ENCODE results near the gene TFCP2L1. TPM values are rescaled to one million over a fixed set of nuclear protein-coding genes. Genes with fewer than 3 reads are reported as not detected.
A peak's percentile ranks its signal among the peaks of the same experiment; 100 is the strongest.
"Not testable (repeated sequence)": the region's sequence is repeated elsewhere in the genome, so short reads cannot be mapped to it uniquely, and the experiment has no call there.

The TFCP2L1 gene, protein sequence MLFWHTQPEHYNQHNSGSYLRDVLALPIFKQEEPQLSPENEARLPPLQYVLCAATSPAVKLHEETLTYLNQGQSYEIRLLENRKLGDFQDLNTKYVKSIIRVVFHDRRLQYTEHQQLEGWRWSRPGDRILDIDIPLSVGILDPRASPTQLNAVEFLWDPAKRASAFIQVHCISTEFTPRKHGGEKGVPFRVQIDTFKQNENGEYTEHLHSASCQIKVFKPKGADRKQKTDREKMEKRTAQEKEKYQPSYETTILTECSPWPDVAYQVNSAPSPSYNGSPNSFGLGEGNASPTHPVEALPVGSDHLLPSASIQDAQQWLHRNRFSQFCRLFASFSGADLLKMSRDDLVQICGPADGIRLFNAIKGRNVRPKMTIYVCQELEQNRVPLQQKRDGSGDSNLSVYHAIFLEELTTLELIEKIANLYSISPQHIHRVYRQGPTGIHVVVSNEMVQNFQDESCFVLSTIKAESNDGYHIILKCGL
- 1 to 10 TPM; 2.4 to 8.9 (median 5.2) TPM for total RNA-seq
- polyA plus RNA-seq, result 1 to 10 TPM in 1 of 3 donors, under 1 TPM in 2; 0.15 to 1.8 (median 0.39) TPM
- long read RNA-seq, donor 1, result 0 reads
- long read RNA-seq, donor 2, result 0 reads

DNA sequence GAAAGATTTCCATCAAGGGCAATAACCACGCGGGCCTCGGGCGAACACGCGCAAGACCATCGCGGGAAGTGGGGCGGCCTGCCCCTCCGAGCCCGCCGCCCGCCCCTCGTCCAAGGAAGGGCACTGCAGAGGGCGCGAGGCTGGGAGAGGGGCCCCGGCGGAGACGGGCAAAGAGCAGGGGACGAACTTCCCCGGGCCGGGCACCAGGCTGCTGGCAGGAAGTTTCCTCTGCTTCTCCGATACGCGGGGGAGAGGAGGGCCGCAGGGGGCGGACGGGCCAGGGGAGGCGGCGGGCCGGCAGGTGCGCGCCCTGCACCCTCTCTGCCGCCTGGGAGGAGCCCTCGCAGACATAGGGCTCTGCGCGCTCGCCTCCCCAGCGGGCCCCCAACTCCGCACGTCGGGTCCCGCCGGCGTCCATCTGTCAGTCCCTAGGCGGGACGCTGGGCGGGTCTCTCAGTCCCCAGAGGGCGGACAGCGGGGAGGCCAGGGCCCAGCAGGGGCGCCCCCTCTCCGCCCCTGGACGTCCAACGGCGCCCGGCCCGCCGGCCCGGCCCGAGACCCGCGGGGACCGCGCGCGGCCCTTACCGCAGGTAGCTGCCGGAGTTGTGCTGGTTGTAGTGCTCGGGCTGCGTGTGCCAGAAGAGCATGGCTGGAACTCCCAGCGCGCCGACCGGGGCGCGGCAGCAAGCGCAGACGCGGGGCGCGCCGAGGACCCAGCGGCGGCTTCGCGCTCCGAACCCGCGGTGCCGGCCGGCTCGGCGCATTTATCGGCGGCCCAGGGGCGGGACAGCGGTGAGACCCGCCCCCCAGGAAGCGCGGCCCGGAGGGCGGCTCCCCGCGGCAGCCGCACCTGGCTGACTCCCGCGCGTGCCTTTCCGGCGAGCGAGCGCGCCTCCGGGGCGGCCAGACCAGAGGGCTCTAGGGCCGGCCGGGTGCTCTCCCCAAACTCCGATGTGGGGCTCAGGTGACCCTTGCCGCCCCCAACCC is at the start of gene TFCP2L1:
TFCP2L1 (minus strand) TSS at position 740 of the 987 bp plus-strand sequence; CDS start at position 647, 93 bp downstream.
- 1 to 7% (median 2%) methylated on average over 14 to 119 of the region's 119 CpGs for WGBS, 5 donors
- Histone ChIP-seq H3K9me3 (no peaks in the 10 kb centered on the region), H3K27me3 (replicated peaks in 1 of 7) (peaks cover 0 to 66% (median 17%) of the 10 kb centered on the region in 7 donors), H3K4me1 (peaks cover 2 to 60% (median 28%) of the 10 kb centered on the region in 6 donors), H3K27ac (peak within 1 kb of the TSS in 5 of 8 donors; percentile 27 to 61 (median 36)), H3K4me3 (peak within 1 kb of the TSS; percentile 34 to 76 (median 50)), H3K36me3 (no peaks in the 10 kb centered on the region)
- peak; percentile 81 for DNase-seq
- TF ChIP-seq POLR2AphosphoS5 (IDR thresholded peaks at IDR 0.05) (peak in 2 of 3 donors; percentile 41 to 67), POLR2A (IDR thresholded peaks at IDR 0.05) (peak in 1 of 3 donors; percentile 52)
- TF ChIP-seq, protein P1, sequence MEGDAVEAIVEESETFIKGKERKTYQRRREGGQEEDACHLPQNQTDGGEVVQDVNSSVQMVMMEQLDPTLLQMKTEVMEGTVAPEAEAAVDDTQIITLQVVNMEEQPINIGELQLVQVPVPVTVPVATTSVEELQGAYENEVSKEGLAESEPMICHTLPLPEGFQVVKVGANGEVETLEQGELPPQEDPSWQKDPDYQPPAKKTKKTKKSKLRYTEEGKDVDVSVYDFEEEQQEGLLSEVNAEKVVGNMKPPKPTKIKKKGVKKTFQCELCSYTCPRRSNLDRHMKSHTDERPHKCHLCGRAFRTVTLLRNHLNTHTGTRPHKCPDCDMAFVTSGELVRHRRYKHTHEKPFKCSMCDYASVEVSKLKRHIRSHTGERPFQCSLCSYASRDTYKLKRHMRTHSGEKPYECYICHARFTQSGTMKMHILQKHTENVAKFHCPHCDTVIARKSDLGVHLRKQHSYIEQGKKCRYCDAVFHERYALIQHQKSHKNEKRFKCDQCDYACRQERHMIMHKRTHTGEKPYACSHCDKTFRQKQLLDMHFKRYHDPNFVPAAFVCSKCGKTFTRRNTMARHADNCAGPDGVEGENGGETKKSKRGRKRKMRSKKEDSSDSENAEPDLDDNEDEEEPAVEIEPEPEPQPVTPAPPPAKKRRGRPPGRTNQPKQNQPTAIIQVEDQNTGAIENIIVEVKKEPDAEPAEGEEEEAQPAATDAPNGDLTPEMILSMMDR (IDR thresholded peaks at IDR 0.05 in 8 of 11, conservative IDR thresholded peaks at IDR 0.05 in 3 of 11), result no peak
- intact Hi-C loops (cut with DNase I; ENCODE audit: low total_unique reads), result no loop called here

DNA sequence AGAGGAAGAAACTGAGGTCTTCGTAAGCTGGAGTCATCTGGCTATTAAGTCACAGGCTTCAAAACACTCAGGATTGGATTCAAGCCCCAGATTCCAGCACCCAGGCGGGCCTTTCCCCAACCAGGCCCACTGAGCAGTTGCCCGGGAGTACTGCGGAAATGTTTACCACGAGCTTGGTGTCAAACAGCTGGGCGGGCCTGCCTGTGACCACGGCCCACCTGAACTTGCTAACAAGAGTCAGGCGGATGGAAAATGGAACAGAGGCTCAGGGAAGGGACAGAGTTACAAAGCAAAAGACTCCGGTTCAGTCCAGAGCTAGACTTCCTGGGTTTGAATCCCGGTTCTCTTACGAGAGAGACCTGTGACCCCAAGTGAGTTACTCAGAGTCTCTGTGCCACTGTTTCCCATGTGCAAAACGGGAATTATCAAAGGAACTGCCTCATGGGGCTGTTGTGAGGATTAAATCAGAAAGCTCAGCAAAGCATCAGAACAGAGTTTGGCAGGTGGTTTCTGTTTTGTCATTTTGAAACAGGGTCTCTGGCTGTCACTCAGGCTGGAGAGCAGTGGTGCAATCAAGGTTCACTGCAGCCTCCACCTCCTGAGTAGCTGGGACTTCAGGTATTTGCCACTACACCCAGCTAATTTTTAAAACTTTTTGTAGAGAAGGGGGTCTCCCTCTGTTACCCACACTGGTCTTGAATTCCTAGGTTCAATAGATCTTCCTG is 49.0 kb upstream of the TFCP2L1 start:
- no peaks in the 10 kb centered on the region for H3K9me3 ChIP-seq
- peaks cover 0 to 24% (median 9%) of the 10 kb centered on the region in 6 donors for H3K36me3 ChIP-seq
- H3K27me3 ChIP-seq (replicated peaks in 1 of 7), result peaks cover 0 to 6% (median 0%) of the 10 kb centered on the region in 7 donors
- WGBS, 5 donors, result 67 to 80% (median 70%) methylated on average over 12 of the region's 12 CpGs
- no peak overlapping the region for H3K27ac ChIP-seq
- DNase-seq, result peak; percentile 53
- no peaks in the 10 kb centered on the region for H3K4me1 ChIP-seq
- intact Hi-C loops (cut with DNase I; ENCODE audit: low total_unique reads), result no loop called here
- no peak overlapping the region for H3K4me3 ChIP-seq
- no peak for TF ChIP-seq POLR2A (IDR thresholded peaks at IDR 0.05)
- TF ChIP-seq, protein P1 (IDR thresholded peaks at IDR 0.05 in 8 of 11, conservative IDR thresholded peaks at IDR 0.05 in 3 of 11), result no peak
- no peak for TF ChIP-seq POLR2AphosphoS5 (IDR thresholded peaks at IDR 0.05)

DNA sequence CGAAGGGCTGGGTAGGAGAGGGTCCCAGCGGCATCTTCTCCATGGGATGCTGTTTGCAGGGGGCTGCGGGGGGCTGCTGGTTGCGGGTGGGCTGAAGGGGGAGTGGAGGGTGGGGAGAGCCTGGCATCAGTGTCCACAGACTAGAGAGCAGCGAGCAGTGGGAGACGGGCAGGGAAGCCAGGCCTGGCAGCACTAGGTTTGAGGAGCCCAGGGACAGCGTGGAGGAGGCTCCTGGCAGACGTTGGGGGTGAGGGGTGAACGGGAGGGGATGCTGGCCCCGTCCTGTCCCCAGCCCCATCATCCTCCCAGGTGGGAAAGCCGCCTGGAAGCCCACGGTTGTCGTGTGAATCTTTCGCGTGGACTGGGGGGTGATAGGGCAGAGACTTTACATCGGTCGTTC is 48.2 kb upstream of the TFCP2L1 start:
- TF ChIP-seq, protein P1 (IDR thresholded peaks at IDR 0.05 in 8 of 11, conservative IDR thresholded peaks at IDR 0.05 in 3 of 11), result no peak
- TF ChIP-seq POLR2A (IDR thresholded peaks at IDR 0.05) (no peak), POLR2AphosphoS5 (IDR thresholded peaks at IDR 0.05) (no peak)
- peaks cover 0 to 6% (median 0%) of the 10 kb centered on the region in 7 donors for H3K27me3 ChIP-seq (replicated peaks in 1 of 7)
- peaks cover 0 to 16% (median 3%) of the 10 kb centered on the region in 6 donors for H3K36me3 ChIP-seq
- H3K9me3 ChIP-seq, result no peaks in the 10 kb centered on the region
- peak; percentile 61 for DNase-seq
- intact Hi-C loops (cut with DNase I; ENCODE audit: low total_unique reads), result no loop called here
- no peaks in the 10 kb centered on the region for H3K4me1 ChIP-seq
- H3K27ac ChIP-seq, result no peak overlapping the region
- H3K4me3 ChIP-seq, result no peak overlapping the region
- 87 to 92% (median 89%) methylated on average over 16 to 17 of the region's 17 CpGs for WGBS, 5 donors

DNA sequence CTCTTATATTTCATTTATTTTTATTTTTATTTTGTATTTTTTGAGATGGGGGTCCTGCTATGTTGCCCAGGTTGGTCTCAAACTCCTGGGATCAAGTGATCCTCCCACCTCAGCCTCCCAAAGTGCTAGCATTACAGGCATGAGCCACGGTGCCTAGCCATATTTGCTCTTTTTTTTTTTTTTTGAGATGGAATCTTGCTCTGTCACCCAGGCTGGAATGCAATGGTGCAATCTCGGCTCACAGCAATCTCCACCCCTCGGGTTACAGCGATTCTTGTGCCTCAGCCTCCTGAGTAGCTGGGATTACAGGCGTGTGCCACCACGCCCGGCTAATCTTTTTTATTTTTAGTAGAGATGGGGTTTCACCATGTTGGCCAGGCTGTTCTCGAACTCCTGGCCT is 46.3 kb upstream of the TFCP2L1 start:
- 89 to 93% (median 91%) methylated on average over 8 of the region's 8 CpGs for WGBS, 5 donors
- intact Hi-C loops (cut with DNase I; ENCODE audit: low total_unique reads), result not testable (repeated sequence)

More for the DNA sequence above, 46.3 kb upstream of the TFCP2L1 start:
- not testable (repeated sequence) for H3K36me3 ChIP-seq; H3K4me1 ChIP-seq; DNase-seq; H3K27ac ChIP-seq; H3K27me3 ChIP-seq (replicated peaks in 1 of 7); H3K4me3 ChIP-seq; H3K9me3 ChIP-seq

All from spleen (tissue), 13 donors.